RWPE2 (cell line): Measurements from ENCODE around the gene MPHOSPH10.
"Not testable (repeated sequence)": the region's sequence is repeated elsewhere in the genome, so short reads cannot be mapped to it uniquely, and the experiment has no call there.

Experiments used
- ATAC-seq: fragments of 200-7000 bp; cut with Tn5 transposase; 3 replicates; pipeline ENCODE4 v1.9.1; 2021; ENCODE audit warnings: low read depth
- DNase-seq: peaks from one replicate; pipeline ENCODE4 v3.0.0-alpha.2; 2020; ENCODE audit warnings: low spot score
- H3K27ac ChIP-seq: fragments of 450-650 bp; 2 replicates; pipeline ENCODE4 v1.5.1; 2017; ENCODE audit warnings: mild to moderate bottlenecking; ENCODE audit not compliant: poor library complexity, severe bottlenecking
- H3K27me3 ChIP-seq: fragments of 250-450 bp; sonication (Bioruptor Pico); 2 replicates; pipeline ENCODE4 v1.5.1; 2021; ENCODE audit warnings: mild to moderate bottlenecking, moderate library complexity; ENCODE audit not compliant: insufficient read depth, poor library complexity, severe bottlenecking
- H3K36me3 ChIP-seq: fragments of 250-450 bp; sonication (Bioruptor Pico); 2 replicates; pipeline ENCODE4 v1.5.1; 2020; ENCODE audit warnings: low read depth, mild to moderate bottlenecking, moderate library complexity
- H3K4me1 ChIP-seq: fragments of 250-450 bp; sonication (Bioruptor Pico); 2 replicates; pipeline ENCODE4 v1.5.1; 2021; ENCODE audit warnings: mild to moderate bottlenecking, moderate library complexity; ENCODE audit not compliant: insufficient read depth, poor library complexity, severe bottlenecking
- H3K4me3 ChIP-seq: fragments of 250-450 bp; sonication (Bioruptor Pico); 2 replicates; pipeline ENCODE4 v1.5.1; 2021; ENCODE audit warnings: mild to moderate bottlenecking, moderate library complexity; ENCODE audit not compliant: severe bottlenecking
- H3K9me3 ChIP-seq: fragments of 250-450 bp; sonication (Bioruptor Pico); 2 replicates; pipeline ENCODE4 v1.5.1; 2021; ENCODE audit warnings: mild to moderate bottlenecking, moderate library complexity; ENCODE audit not compliant: severe bottlenecking
- CTCF ChIP-seq: fragments of 450-650 bp; IDR thresholded peaks from one replicate; pipeline ENCODE4 v1.5.1; 2017; ENCODE audit warnings: mild to moderate bottlenecking, moderate library complexity; ENCODE audit not compliant: poor library complexity, severe bottlenecking

Gene MPHOSPH10

GRCh38 chr2:71181316-71181715, 50.9 kb downstream of the MPHOSPH10 start:
- H3K4me3 ChIP-seq = no peak overlapping the region
- no peak for TF ChIP-seq CTCF
- ATAC-seq (peak; percentile 58; the same call in 2 of the 3 replicates), DNase-seq (no peak)
- no peaks in the 10 kb centered on the region for H3K27me3 ChIP-seq
- no peak overlapping the region for H3K27ac ChIP-seq
- H3K36me3 ChIP-seq = no peaks in the 10 kb centered on the region
- H3K4me1 ChIP-seq = no peaks in the 10 kb centered on the region
- H3K9me3 ChIP-seq = no peaks in the 10 kb centered on the region

- H3K4me1 ChIP-seq, H3K27me3 ChIP-seq, H3K9me3 ChIP-seq, H3K4me3 ChIP-seq, ATAC-seq, H3K36me3 ChIP-seq, H3K27ac ChIP-seq, DNase-seq: not testable (repeated sequence)
Observed at GRCh38 chr2:71183306-71184115, 53.1 kb downstream of the MPHOSPH10 start.

- no peak overlapping the region for H3K4me3 ChIP-seq
- H3K9me3 ChIP-seq = no peaks in the 10 kb centered on the region
Observed at GRCh38 chr2:71186973-71187372, 56.5 kb downstream of the MPHOSPH10 start.

GRCh38 chr2:71187589-71187988, 57.2 kb downstream of the MPHOSPH10 start:
- DNase-seq = no peak
- Histone ChIP-seq H3K9me3 (no peaks in the 10 kb centered on the region), H3K27me3 (no peaks in the 10 kb centered on the region), H3K4me1 (no peaks in the 10 kb centered on the region), H3K4me3 (no peak overlapping the region), H3K27ac (no peak overlapping the region), H3K36me3 (no peaks in the 10 kb centered on the region)
- ATAC-seq = no peak
- no peak for TF ChIP-seq CTCF

More at GRCh38 chr2:71186973-71187372, 56.5 kb downstream of the MPHOSPH10 start:
- H3K4me1 ChIP-seq = no peaks in the 10 kb centered on the region
- DNase-seq (no peak), ATAC-seq (no peak)
- no peaks in the 10 kb centered on the region for H3K36me3 ChIP-seq
- H3K27ac ChIP-seq = no peak overlapping the region
- no peaks in the 10 kb centered on the region for H3K27me3 ChIP-seq
- no peak for TF ChIP-seq CTCF

- Histone ChIP-seq H3K4me3 (no peak overlapping the region), H3K27ac (no peak overlapping the region), H3K27me3 (no peaks in the 10 kb centered on the region), H3K9me3 (no peaks in the 10 kb centered on the region), H3K4me1 (no peaks in the 10 kb centered on the region), H3K36me3 (no peaks in the 10 kb centered on the region)
- TF ChIP-seq CTCF = peak; percentile 37
- ATAC-seq (no peak; the same call in 2 of the 3 replicates), DNase-seq (no peak)
Observed at GRCh38 chr2:71190656-71191569, 60.5 kb downstream of the MPHOSPH10 start.
